ENCODE data around the gene ABCC4.
A peak's percentile ranks its signal among the peaks of the same experiment; 100 is the strongest.
"Not testable (repeated sequence)": the region's sequence is repeated elsewhere in the genome, so short reads cannot be mapped to it uniquely, and the experiment has no call there.

The ABCC4 gene

GRCh38 chr13:95300625-95301182 is 547 bp downstream of the ABCC4 start:
- peak in 1 of 2 donors; percentile 18 for DNase-seq (ENCODE audit: low read depth in 2 of 2)

DNA sequence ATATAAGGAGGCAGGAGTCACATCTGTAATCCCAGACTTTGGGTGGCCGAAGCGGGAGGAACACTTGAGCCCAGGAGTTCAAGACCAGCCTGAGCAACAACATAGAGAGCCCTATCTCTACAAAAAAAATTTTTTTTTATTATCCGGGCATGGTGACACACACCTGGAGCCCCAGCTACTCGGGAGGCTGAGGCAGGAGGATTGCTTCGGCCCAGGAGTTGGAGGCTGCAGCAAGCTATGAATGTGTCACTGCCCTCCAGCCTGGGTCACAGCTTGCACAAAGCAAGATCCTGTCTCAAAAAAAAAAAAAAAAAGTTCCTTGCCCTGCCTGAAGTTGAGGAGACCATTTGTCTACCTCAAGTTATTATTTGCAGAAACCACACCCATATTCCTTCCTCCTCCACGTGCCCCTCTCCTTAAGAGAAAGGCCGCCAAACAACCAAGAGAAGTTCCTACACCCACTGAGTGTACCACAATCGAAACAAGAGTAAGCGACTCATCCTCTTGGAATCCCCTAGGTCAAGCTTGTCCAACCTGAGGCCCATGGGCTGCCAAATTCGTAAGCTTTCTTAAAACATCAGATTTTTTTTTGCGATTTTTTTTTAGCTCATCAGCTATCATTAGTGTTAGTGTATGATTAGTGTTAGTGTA is 2.2 kb downstream of the ABCC4 start:
- DNase-seq (ENCODE audit: low read depth in 2 of 2), result no peak

- no peak for DNase-seq (ENCODE audit: low read depth in 2 of 2)
These were observed 2.9 kb downstream of the ABCC4 start for GRCh38 chr13:95298169-95298965.

- DNase-seq (ENCODE audit: low read depth in 2 of 2), result no peak
These were observed 4.8 kb downstream of the ABCC4 start for GRCh38 chr13:95296326-95296925.

DNA sequence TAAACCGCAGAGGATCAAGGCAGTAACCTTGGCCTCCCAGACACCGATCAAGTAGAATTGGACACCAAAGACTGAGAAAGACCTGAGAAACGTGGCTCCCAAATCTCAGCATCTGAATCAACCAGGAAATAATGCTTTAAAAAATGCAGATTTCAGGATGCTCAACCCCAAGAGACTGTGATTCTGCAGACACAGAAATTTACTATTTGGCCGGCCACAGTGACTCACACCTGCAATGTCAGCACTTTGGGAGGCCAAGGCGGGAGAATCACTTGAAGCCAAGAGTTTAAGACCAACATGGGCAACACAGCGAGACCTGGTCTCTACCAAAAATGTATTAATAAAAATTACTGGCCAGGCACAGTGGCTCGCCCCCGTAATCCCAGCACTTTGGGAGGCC is 6.2 kb downstream of the ABCC4 start:
- DNase-seq (ENCODE audit: low read depth in 2 of 2), result no peak

GRCh38 chr13:95292622-95293021 is 8.6 kb downstream of the ABCC4 start:
- no peak for DNase-seq (ENCODE audit: low read depth in 2 of 2)

DNA sequence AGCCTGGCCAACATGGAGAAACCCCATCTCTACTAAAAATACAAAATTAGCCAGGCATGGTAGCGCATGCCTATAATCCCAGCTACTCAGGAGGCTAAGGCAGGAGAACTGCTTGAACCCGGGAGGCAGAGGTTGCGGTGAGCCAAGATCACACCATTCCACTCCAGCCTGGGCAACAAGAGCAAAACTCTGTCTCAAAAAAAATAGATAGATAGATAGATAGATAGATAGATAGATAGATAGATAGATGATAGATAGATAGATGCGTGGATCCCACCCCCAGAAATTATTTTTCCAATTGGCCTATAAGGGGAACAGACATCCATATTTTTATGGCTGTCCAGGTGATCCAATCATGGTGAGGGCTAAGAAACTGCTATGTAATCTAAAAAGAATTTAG is 11.3 kb downstream of the ABCC4 start:
- DNase-seq (ENCODE audit: low read depth in 2 of 2), result not testable (repeated sequence)

GRCh38 chr13:95289020-95289444 is 12.2 kb downstream of the ABCC4 start:
- no peak for DNase-seq (ENCODE audit: low read depth in 2 of 2)

- DNase-seq (ENCODE audit: low read depth in 2 of 2), result no peak
These were observed 16.8 kb downstream of the ABCC4 start for GRCh38 chr13:95284436-95284835.

GRCh38 chr13:95279016-95279415 is 22.2 kb downstream of the ABCC4 start:
- no peak for DNase-seq (ENCODE audit: low read depth in 2 of 2)

- no peak for DNase-seq (ENCODE audit: low read depth in 2 of 2)
These were observed 25.2 kb downstream of the ABCC4 start for GRCh38 chr13:95276037-95276505.

DNA sequence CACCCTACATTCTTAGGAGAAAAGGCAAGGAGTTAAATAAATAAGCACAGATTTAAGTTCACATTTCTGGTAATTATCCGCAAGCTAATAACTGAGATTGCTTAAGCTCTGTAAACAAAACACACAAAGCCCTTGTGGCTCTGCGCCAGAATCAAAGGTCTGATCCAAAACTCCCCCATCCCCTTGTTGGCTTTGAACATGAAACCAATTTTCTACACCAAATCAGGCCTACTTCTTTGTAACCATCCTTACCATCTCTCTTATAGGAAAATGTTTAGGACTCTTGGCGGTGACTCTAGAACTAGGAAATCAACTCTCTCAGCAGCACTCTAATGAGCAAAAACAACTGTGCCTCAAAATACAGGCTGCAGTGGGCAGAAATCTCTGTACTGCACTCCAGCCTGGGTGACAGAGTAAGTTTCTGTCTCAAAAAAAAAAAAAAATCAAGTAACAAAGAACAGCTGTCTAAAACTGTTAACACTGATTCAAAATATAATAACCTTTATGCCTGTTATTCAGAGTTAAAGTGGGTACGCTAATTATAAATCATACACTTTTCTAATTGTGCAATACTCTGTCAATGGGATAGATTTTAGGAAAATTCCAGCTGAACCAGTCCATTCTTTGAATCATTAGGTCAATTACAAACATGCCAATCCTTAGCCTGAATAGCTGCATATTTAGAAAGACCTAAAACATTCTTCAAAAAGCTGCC is 25.8 kb downstream of the ABCC4 start:
- DNase-seq (ENCODE audit: low read depth in 2 of 2), result no peak

- not testable (repeated sequence) for DNase-seq (ENCODE audit: low read depth in 2 of 2)
These were observed 27.6 kb downstream of the ABCC4 start for GRCh38 chr13:95273592-95274132.

DNA sequence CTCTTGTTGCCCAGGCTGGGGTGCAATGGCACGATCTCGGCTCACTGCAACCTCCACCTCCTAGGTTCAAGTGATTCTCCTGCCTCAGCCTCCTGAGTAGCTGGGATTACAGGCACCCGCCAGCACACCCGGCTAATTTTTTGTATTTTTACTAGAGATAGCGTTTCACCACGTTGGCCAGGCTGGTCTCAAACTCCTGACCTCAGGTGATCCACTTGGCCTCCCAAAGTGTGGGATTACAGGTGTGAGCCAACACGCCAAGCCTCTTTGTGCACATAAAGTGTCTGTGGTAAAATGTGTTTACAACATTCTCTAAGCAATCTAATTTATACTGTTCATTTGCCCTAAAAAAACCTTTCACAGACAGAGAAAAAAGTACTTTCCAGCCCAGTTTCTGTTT is 29.2 kb downstream of the ABCC4 start:
- DNase-seq (ENCODE audit: low read depth in 2 of 2), result not testable (repeated sequence)

DNA sequence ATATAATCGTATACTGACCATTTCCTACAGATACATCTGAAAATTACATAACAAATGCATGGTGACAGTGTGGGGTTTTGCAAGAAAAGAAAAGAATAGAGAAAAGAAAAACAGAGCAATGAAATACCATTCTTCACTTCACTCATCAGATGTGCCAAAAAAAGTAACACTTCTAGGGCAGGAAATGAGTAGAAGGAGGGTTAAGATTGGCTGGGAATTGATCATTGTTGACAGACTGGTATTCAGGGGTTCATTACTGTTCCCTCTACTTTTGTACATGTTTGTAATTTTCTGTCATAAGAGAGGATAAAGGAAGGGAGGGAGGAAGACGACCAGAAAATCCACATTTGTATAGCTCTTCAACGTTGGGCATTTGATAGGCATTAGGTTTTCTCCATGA is 31.5 kb downstream of the ABCC4 start:
- no peak for DNase-seq (ENCODE audit: low read depth in 2 of 2)

DNA sequence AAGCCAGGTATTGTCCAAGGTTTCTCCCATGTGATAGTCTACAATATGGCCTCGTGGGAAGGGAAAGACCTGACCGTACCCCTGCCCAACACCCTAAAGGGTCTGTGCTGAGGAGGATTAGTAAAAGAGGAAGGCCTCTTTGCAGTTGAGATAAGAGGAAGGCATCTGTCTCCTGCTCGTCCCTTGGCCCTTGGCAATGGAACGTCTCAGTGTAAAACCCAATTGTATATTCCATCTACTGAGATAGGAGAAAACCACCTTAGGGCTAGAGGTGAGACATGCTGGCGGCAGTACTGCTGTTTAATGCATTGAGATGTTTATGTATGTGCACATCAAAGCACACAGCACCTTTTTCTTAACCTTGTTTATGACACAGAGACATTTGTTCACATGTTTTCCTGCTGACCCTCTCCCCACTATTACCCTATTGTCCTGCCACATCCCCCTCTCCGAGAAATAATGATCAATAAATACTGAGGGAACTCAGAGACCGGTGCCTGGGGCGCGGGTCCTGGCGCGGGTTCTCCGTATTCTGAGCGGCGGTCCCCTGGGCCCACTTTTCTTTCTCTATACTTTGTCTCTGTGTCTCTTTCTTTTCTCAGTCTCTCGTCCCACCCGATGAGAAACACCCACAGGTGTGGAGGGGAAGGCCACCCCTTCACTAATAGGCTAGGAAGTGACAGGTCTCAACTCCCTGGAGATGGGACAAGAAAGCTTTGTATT is 32.7 kb downstream of the ABCC4 start:
- not testable (repeated sequence) for DNase-seq (ENCODE audit: low read depth in 2 of 2)

DNA sequence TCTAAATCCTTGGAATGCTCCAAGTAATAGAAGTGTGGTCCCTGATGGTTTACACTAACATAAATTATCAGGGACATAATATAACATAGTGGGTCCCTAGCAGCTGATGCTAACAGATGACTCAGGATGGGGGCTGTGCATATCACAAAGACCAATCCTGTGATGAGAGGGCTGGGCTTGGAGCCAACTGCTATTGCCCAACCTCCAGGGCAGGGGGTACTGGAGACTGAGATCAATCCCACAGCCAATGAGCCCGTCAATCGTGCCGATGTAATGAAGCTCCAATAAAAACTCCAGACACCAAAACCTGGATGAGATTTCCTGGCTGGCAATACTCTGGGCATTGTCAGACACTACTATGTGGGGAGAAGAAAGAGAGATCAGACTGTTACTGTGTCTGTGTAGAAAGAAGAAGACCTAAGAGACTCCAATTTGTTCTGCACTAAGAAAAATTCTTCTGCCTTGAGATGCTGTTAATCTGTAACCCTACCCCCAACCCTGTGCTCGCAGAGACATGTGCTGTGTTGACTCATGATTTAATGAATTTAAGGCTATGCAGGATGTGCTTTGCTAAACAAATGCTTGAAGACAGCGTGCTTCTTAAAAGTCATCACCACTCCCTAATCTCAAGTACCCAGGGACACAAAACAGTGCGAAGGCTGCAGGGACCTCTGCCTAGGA is 33.4 kb downstream of the ABCC4 start:
- no peak for DNase-seq (ENCODE audit: low read depth in 2 of 2)

DNA sequence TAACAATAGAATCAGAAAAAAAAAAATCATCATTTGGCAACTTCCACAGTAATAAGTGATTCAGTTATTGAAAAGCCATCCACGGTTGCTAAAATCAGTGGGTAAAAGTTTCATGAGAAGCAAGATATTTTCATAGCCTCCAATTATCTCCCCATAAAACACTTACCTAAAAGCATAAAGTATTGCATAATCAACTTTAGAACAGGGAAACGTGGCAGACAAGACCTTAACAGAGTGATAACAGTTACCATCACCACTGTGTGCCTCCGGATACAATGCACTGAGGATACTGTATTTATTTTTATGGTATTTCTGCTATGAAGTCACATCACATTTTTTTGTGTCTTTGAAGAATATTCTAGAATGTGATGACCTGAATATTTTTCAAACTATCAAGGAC is 37.0 kb downstream of the ABCC4 start:
- DNase-seq (ENCODE audit: low read depth in 2 of 2), result no peak

DNA sequence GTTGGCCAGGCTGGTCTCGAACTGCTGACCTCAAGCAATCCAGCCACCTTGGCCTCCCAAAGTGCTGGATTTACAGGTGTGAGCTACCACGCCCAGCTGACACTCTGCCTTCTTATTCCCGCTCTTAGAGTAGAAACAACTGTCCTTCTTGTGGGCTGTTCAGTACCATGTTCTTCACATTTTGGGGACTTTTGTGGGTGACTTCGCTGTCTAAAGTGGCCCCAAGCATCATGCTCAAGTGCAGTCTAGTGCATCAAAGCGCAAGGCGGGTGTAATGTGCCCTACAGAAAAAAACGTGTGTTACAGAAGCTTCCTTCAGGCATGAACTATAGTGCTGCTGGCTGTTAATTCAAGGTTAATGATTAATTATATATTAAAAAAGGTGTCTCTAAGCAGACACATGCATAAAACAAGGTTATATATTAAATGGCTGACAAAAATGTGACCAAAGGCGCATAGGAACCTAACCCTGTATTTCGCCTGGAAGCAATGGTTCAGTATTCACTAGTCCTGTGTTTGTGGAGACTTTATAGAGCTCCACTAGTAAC is 38.3 kb downstream of the ABCC4 start:
- DNase-seq (ENCODE audit: low read depth in 2 of 2), result no peak

GRCh38 chr13:95261956-95262355 is 39.3 kb downstream of the ABCC4 start:
- no peak for DNase-seq (ENCODE audit: low read depth in 2 of 2)

Data from stimulated activated CD4-positive, alpha-beta T cell treated with anti-CD3 and anti-CD28 coated beads, Interleukin-1b, Interleukin-23, amount 100 ng/mL, for 1 hour (primary cell).